SKM-1 treated with dmso at 0.1 percent for 144 hours (cell line): ENCODE data around the gene MYBPC1.

Source experiments
- DNase-seq: peaks from one replicate; lab custom pipeline; 2025; ENCODE audit not compliant: unreplicated experiment; lab: John Stamatoyannopoulos, UW

The MYBPC1 gene

GRCh38 chr12:101690544-101691098 is 95.8 kb downstream of the MYBPC1 start:
- DNase-seq = no peak

GRCh38 chr12:101691503-101692096 is 96.8 kb downstream of the MYBPC1 start:
- DNase-seq = no peak

- no peak for DNase-seq
Observed at GRCh38 chr12:101694297-101694848, 99.6 kb downstream of the MYBPC1 start.

DNA sequence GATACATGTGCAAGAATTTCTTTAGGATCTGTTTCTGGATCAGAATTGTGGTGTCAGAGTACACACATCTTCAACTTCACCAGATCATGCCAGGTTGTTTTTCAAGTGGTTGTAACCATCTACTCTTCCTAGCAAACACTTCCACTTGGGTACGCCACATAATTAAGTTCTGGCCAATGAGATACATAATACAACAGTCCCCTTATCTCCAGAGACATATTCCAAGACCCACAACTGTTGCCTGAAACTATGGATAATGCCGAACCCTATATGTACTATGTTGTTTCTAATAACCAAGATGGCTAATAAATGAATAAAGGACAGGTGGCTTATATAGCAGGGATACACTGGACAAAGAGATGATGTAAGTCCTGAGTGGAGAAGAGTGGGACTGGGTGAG is 100.2 kb downstream of the MYBPC1 start:
- DNase-seq = no peak

DNA sequence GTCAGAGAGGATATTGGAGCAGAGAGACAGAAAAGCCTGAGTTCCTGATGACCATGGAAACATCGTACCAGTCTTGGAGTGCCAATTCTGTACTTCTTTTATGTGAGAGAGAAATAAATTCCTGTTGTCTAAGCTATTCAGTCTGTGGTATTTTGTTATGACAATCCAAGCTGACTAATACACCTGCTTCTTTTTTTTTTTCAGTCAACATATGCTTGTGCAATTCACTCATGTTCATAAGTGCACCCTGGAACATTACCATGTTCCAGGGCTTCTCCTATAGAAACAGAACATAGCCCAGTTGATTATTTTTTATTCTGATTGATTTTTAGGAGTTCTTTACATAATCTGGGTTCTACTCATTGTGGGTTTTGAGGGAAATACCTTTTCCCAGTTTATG is 100.9 kb downstream of the MYBPC1 start:
- DNase-seq = no peak

DNA sequence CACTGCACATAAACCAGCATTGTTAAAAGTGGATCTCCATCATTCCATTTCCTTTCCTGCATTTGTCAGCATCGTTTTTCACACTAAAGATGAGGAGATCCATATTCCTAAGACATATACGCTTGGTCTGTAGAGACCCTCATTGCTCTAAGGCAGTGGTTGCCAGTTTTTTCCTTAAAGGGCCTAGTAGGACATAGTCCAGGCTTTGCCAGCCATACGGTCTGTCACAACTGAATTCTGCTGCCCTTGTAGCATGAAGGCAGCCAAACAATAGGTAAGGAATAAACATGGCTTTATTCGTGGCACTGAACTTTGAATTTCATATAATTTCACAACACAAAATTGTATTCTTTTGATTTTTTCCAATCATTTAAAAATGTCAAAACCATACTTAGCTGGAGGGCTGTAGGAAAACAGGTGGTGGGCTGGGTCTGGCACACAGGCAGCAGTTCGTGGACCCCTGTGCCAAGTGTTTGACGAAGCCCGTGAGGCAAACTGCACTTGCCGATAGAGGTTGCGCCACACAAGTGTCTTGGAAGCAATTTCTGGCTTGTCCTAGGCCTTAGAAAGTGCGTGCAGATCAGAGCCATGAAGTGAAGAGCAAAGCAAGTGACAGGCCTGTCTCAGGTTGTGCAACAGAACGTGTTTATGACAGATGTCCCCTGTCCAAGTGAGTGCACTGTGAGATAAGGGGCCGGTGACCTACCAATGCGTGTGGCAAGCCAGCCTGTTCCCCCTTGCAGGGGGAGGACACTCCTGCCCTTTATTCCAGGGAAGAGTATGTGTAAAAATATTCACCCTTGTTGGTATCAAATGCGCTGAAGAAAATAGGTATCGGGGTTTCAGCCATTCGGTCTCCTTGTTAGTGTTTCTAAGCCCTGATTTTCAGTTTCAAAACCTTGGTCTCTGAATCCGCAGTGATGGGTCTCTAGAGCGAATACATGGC is 101.8 kb downstream of the MYBPC1 start:
- peak; percentile 17 for DNase-seq

DNA sequence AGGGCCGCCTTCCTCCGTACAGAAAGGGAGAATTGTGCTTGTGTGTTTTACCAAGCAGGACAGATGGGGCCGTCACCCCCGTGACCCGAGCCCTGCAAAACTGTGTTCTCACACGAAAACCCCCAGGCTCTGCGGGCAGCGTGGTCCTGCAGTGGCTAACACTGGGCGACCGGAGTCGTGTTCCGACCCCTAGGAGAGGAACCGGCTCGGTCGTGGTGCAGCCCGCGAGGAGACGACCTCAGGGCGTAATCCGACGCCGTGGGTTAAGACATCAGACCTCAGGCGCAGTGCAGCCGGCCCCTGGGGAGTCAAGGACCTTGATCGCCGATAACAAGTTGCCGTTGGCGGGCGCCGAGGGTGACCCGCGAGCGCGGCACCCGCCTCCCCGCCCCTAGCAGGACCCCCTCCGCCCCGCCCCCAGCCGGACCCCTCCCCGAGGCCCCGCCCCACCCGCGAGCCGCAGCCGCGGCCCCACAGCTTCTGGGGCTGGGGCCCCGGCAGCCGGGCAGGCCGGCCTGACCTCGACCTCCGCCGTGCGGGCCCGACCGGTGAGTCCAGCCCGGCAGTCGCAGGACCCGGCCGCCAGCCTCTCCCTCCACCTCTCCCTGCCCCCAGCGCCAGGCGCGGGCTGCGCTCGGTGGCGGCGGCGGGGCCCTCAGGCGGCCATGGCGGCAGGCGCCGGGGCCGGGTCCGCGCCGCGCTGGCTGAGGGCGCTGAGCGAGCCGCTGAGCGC is 102.6 kb downstream of the MYBPC1 start, which contains the start of gene CHPT1:
Gene CHPT1, plus strand, starts transcription at position 444 of the 733 bp plus-strand sequence. Its CDS starts 222 bp downstream, at position 666.
- DNase-seq = peak; percentile 36

DNA sequence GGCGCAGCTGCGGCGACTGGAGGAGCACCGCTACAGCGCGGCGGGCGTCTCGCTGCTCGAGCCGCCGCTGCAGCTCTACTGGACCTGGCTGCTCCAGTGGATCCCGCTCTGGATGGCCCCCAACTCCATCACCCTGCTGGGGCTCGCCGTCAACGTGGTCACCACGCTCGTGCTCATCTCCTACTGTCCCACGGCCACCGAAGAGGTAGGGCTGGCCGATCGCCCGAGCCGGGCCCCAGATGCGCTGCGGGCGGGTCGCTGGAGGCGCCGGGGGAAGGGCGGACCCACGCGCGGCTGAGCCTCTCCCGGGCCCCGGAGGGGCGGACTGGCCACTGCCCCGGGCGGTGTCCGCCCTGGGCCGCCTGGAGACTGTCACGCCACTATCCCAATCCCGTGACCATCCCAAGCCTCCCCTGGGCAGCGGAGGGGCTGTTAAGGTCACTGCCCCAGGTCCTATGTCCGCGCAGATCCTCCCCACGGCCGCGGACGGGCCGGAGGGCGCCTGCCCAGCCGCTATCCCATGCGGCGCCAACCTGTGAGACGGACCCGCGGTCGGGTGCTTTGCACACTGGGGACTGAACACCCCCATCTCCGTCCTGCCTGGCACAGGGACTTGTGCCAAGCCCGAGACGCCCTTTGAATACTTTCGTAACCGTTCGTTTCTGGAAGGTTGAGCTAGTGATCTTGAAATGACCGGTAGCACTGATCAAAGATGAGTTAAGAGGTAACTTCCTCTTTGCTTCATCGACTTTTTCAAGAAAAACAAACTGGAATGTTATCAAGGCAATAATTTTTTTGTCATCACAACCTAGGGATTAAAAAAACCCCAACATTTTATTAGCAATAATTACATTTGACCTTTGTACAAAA is 103.4 kb downstream of the MYBPC1 start:
- peak; percentile 50 for DNase-seq

DNA sequence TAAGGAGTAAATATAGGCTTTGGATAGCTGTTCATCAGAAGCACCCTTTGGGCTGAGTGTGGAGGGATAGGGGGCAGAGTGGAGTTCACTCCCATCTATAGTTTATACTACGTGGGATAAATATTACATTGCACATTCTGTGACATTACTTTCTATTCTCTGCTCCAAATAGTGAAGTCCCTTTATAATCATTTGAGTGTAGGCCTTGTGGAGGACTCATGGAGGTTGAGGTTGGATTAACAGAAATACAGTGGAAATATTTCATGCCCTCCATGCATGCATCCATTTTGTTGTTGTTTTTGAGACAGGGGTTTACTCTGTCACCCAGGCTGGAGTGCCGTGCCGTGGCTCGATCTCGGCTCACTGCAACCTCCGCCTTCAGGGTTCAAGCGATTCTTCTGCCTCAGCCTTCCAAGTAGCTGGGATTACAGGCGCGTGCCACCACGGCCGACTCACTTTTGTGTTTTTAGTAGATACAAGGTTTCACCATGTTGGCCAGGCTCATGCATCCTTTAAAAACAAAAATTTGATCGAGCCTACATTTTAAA is 104.1 kb downstream of the MYBPC1 start:
- no peak for DNase-seq

DNA sequence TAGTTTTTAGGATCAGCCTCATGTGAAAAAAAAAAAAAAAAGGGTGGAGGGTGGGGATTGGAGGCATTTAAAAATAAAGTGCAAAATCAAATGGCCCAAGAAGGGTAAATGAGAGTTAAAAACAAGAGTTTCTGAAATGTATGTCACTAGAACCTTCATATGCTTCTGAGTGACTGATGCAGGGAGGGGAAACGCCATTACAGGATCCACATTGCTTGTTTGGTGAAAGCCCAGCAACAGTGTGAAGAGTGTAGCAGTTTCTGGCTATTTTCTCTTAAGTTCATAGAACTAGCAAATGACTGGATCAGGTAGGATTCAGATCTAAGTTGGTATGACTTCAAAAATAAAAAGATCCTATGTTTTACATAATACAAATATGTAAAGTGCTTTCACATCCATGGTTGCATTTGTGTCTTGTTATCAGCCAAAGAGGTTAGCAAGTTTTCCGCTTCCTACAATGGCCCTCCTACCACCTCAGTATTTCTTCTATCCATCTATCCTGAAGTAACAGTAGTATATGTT is 105.6 kb downstream of the MYBPC1 start:
- no peak for DNase-seq

- DNase-seq = no peak
Observed at GRCh38 chr12:101703487-101703886, 108.7 kb downstream of the MYBPC1 start.

GRCh38 chr12:101706403-101706802 is 111.6 kb downstream of the MYBPC1 start:
- DNase-seq = no peak

DNA sequence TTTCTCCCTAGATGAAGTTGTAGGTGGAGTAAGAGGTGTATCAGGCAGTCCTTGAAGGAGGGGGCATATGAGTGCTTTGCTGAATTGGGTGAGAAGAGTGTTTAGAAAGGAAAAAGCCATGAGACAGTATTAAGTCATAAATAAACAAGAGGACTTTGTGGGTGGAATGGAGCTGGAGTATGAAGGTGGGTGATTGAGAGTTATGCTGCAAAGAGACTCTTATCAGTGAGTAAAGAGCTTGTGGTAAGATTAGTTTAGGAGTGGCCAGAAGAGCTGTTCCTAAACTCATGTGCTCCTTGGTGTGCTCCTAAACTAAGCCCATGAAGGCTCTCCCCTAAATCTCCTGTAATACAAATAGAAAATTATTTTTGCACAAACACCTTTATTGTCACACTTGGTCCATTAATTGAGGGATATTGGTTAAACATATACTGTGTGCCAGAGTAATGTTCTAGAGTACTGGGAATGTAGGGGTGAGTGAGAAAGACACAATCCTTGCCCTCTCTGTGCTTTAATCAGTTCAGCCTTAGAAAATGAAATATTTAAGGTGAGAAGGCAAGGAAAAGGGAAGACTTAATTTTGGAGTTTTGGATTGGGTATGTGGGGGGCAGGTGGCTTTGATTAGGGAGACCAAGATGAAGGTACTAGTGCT is 112.5 kb downstream of the MYBPC1 start:
- DNase-seq = no peak

DNA sequence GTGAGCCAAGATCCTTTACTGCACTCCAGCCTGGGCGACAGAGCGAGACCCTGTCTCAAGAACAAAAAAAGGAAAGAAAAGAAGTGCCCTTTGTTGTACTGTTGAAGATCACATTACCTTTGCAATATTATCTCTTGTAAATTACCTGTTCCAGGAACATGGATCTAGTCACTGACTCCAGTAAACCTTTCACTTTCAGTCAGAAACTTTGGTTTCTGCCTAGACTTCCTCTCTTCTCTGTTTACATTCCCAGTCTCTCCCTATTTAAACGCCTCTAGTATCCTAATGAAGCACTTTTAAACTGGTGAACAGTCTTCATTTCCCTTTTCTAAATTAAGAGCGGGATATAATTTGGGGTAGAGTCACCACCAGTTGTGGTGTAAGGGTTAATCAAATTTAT is 115.5 kb downstream of the MYBPC1 start:
- no peak for DNase-seq

- no peak for DNase-seq
Observed at GRCh38 chr12:101713059-101713682, 118.4 kb downstream of the MYBPC1 start.

- no peak for DNase-seq
Observed at GRCh38 chr12:101713930-101714329, 119.2 kb downstream of the MYBPC1 start.

DNA sequence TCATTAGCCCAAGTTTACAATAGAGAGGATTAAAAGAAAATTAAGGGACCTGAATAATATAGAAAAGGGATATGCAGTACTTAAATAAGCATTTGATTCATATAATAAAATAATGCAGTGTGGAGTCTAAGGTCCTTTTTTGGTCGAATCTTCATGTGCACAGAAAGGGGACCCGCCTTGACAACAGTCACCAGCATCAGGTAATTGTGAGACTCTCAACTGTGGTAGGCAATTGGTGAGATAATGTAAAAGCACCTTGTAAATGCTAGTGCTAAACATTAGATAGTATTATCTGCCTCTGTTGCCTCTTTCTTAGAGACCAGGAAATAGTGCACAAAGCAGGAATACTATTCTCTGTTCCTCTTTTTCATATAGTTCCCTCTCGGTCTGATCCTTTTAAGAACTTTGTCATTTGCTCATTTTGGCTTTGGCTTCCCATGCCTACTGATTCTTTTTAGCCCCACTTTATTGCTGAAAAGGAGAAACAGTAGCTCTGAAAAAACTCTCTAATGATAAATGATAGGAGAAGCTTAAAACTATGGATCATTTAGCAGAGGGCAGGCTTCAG is 120.2 kb downstream of the MYBPC1 start:
- peak; percentile 0 for DNase-seq

DNA sequence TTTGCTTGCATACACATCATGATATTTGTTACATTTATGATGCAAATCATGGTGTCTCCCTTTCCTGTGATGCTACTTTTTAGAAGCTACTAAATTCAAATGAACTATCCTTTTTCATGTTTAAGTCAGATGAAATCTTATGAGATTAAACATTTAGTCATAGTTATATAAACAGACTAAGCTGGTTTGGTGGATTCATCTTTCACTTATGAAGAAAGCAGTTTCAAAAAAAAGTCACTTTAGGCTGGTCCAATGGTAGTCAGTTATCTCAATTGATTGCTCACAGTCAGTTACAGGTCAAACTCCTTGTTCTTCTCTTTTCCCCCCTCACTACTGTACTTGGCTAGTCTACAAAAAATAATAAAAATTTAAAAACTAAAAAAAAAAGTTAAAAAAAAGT is 124.8 kb downstream of the MYBPC1 start:
- DNase-seq = no peak
